22Rv1 (cell line): ENCODE results near the gene FGFR3.

ENCODE experiments used
- H3K27ac ChIP-seq: fragments of 450-650 bp; 2 replicates; pipeline ENCODE4 v1.5.1; 2017
- CTCF ChIP-seq: fragments of 450-650 bp; IDR thresholded peaks from 2 replicates; pipeline ENCODE4 v1.5.1; 2017; ENCODE audit warnings: mild to moderate bottlenecking
- ZFX ChIP-seq: fragments of 450-650 bp; IDR thresholded peaks from 2 replicates; pipeline ENCODE4 v1.6.1; 2017; ENCODE audit warnings: antibody characterized with exemption, borderline replicate concordance

FGFR3 gene

DNA sequence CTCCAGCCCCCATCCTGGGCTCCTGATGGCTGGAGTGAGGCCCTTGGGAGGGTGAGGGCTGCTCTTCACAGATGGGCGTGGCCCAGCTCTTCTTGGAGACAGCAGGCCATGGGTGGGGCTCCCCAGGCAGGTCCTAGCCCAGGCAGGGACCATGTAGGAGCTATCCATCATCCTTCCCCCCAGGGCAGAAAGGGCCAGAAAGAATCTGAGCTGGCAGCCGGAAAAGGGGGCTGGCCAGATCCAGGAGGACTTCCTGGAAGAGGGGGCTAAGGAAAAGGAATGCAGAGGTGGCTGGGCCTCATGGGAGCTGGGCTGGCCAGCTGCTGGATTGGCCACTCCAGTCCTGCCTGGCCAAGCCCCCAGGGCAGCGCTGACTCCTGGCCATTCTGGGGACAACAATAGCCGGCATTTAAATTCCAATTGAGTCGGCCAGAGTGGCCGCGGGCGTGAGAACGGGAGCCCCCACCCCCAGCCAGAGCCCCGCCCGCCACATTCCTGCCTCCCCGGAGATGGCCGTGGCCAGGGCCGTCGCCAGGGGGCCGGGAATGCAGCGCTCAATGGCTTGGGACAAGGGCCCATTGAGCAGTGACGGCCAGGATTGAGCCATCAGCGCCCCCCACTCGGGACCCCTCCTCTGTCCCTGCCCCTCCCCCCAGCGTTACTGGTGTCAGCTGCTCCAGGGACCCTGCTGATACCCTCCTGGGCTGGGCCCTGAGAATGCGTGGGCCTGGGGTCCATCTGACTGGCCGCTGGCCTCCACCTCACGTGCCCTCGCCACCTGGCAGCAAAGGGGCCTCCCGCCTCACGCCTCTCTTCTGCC lies 15.1 kb upstream of the FGFR3 start:
- no peak overlapping the region for H3K27ac ChIP-seq
- TF ChIP-seq ZFX (no peak), CTCF (no peak)

DNA sequence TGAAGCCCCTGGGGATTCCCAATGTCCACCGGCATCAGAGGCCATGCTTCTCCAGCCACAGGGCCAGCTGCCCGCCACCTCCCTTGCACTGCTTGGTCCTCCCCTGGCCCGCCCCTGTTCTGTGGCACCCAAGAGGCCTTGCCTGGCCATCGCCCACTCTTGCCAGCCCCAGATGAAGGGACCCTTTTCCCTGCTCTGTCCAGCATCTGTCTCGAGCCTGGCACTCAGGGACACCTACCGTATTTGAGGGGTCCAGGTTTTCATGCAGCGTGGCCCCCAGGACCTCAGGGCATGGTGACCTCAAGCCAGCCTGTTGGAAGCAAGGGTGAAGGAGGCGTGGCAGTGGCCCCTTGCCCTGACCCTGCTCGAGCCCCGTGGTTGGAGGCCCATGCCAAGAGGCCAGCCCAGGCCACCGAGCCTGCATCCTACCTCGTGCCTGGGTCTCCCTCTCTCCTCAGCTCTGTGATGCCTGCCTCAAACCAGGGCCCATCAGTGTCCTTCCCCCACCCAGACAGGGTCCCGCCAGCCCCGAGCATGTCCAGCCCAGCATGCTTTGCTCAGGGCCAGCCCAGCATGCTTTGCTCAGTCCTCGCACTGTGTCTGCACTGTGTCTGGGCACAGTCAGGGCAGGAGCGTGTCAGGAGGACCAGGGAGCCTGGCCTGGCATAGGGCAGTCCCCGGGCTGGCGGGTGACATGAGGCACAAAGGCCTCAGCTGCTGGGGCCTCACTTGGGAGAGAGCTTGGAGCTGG lies 14.3 kb upstream of the FGFR3 start:
- no peak overlapping the region for H3K27ac ChIP-seq
- TF ChIP-seq CTCF (no peak), ZFX (no peak)

DNA sequence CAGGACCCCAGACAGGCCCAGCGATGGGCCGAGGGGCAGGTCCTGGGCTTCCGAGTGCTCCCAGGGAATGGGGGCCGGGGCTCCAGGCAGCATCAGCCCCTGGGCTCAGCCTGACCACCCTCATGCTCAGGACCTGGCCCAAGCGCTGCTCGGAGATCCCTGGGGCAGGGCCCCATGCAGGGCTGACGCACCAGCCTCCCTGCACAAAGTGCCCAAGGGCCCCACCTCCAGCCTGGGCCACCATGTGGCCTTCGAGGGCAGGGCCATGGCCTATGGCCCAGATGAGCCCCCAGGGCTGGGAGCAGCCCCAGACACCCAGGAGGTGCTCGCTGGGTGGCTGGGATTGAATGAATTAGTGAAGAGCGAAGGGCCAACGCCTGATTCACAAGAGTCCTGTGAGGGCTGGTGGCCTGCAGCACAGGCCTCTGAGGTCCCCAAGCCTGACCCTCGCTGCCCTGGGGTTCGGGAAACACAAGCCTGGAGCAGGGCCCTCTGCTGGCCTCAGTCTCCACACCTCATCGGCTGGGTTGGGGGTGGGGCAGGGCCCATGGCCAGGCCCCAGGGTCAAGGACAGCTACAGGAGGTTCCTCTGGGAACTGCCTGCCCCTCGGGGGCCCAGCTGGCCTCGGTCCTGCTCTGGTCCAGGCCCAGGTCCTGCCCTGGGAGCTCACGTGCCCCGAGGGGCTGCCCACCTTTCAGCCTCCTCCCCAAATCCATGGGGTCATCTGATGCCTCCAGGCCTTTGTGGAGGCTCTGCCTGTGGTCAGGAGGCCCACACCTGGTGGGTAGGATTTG lies 13.3 kb upstream of the FGFR3 start:
- H3K27ac ChIP-seq: no peak overlapping the region
- TF ChIP-seq CTCF (no peak), ZFX (no peak)

DNA sequence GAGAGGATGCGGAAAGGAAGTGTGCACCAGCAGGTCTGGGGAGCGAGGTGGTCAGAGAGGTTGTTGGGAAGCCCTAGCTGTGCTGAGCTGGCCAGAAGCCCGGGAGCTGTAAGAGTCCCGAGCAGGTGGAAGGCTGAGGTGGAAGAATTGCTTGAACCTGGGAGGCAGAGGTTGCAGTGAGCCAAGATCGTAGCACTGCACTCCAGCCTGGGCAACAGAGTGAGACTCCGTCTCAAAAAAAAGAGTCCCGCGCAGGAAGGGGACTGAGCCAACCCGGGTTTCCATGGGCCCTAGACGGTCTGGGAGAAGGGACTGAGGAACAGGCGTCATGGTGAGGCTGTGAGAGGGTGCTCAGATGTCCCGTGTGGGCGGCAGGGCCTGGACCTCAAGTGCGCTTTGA lies 12.7 kb upstream of the FGFR3 start:
- no peak for TF ChIP-seq CTCF
- TF ChIP-seq ZFX: no peak
- no peak overlapping the region for H3K27ac ChIP-seq

GRCh38 chr4:1783015-1783414 lies 10.1 kb upstream of the FGFR3 start:
- TF ChIP-seq CTCF: no peak
- TF ChIP-seq ZFX: no peak
- H3K27ac ChIP-seq: no peak overlapping the region

- no peak overlapping the region for H3K27ac ChIP-seq
- no peak for TF ChIP-seq ZFX
- no peak for TF ChIP-seq CTCF
Observed at GRCh38 chr4:1783970-1784369, 9.1 kb upstream of the FGFR3 start.

GRCh38 chr4:1784395-1784788 lies 8.7 kb upstream of the FGFR3 start:
- no peak overlapping the region for H3K27ac ChIP-seq
- no peak for TF ChIP-seq ZFX
- TF ChIP-seq CTCF: no peak
